Measurements from ENCODE around the gene DLGAP5.
A peak's percentile ranks its signal among the peaks of the same experiment; 100 is the strongest.

Gene DLGAP5

GRCh38 chr14:55129428-55130195 lies 61.8 kb downstream of the DLGAP5 start:
- DNase-seq (ENCODE audit: low spot score), result peak; percentile 82

GRCh38 chr14:55129086-55129427 lies 62.3 kb downstream of the DLGAP5 start, which contains the start of gene LGALS3:
LGALS3 (plus strand) TSS chr14:55129252; CDS start chr14:55137374, 8,122 bp downstream.
- Histone ChIP-seq H3K4me3 (ENCODE audit: severe bottlenecking) (peak within 1 kb of the TSS; percentile 89), H3K36me3 (ENCODE audit: low read depth) (peaks cover 36% of the 10 kb centered on the region), H3K4me1 (ENCODE audit: insufficient read depth, poor library complexity, severe bottlenecking) (peaks cover 38% of the 10 kb centered on the region), H3K9me3 (ENCODE audit: severe bottlenecking) (no peaks in the 10 kb centered on the region), H3K27me3 (ENCODE audit: insufficient read depth, poor library complexity, severe bottlenecking) (no peaks in the 10 kb centered on the region), H3K27ac (ENCODE audit: poor library complexity, severe bottlenecking) (peak within 1 kb of the TSS; percentile 66)
- peak; percentile 77 for ATAC-seq (ENCODE audit: low read depth)
- DNase-seq (ENCODE audit: low spot score), result peak; percentile 83
- no peak for TF ChIP-seq CTCF (IDR thresholded peaks at IDR 0.05; ENCODE audit: poor library complexity, severe bottlenecking)

More at GRCh38 chr14:55129428-55130195, 61.8 kb downstream of the DLGAP5 start:
- peaks cover 42% of the 10 kb centered on the region for H3K36me3 ChIP-seq (ENCODE audit: low read depth)
- peaks cover 38% of the 10 kb centered on the region for H3K4me1 ChIP-seq (ENCODE audit: insufficient read depth, poor library complexity, severe bottlenecking)
- H3K4me3 ChIP-seq (ENCODE audit: severe bottlenecking), result peak overlapping the region; percentile 89
- H3K9me3 ChIP-seq (ENCODE audit: severe bottlenecking), result no peaks in the 10 kb centered on the region
- no peaks in the 10 kb centered on the region for H3K27me3 ChIP-seq (ENCODE audit: insufficient read depth, poor library complexity, severe bottlenecking)
- TF ChIP-seq CTCF (IDR thresholded peaks at IDR 0.05; ENCODE audit: poor library complexity, severe bottlenecking), result no peak
- ATAC-seq (ENCODE audit: low read depth), result peak; percentile 66
- peak overlapping the region; percentile 66 for H3K27ac ChIP-seq (ENCODE audit: poor library complexity, severe bottlenecking)

- no peak for TF ChIP-seq CTCF (IDR thresholded peaks at IDR 0.05; ENCODE audit: poor library complexity, severe bottlenecking)
- Histone ChIP-seq H3K36me3 (ENCODE audit: low read depth) (peaks cover 31% of the 10 kb centered on the region), H3K27ac (ENCODE audit: poor library complexity, severe bottlenecking) (peak overlapping the region; percentile 66), H3K9me3 (ENCODE audit: severe bottlenecking) (no peaks in the 10 kb centered on the region), H3K4me1 (ENCODE audit: insufficient read depth, poor library complexity, severe bottlenecking) (peaks cover 38% of the 10 kb centered on the region), H3K4me3 (ENCODE audit: severe bottlenecking) (peak overlapping the region; percentile 89), H3K27me3 (ENCODE audit: insufficient read depth, poor library complexity, severe bottlenecking) (no peaks in the 10 kb centered on the region)
- DNase-seq (ENCODE audit: low spot score) (no peak), ATAC-seq (ENCODE audit: low read depth) (no peak)
These were observed 62.8 kb downstream of the DLGAP5 start for GRCh38 chr14:55128386-55129085.

GRCh38 chr14:55127460-55127951 lies 63.9 kb downstream of the DLGAP5 start:
- Histone ChIP-seq H3K27me3 (ENCODE audit: insufficient read depth, poor library complexity, severe bottlenecking) (no peaks in the 10 kb centered on the region), H3K9me3 (ENCODE audit: severe bottlenecking) (no peaks in the 10 kb centered on the region), H3K4me1 (ENCODE audit: insufficient read depth, poor library complexity, severe bottlenecking) (peaks cover 43% of the 10 kb centered on the region), H3K27ac (ENCODE audit: poor library complexity, severe bottlenecking) (peak overlapping the region; percentile 66), H3K4me3 (ENCODE audit: severe bottlenecking) (no peak overlapping the region), H3K36me3 (ENCODE audit: low read depth) (peaks cover 21% of the 10 kb centered on the region)
- ATAC-seq (ENCODE audit: low read depth) (peak; percentile 51), DNase-seq (ENCODE audit: low spot score) (no peak)
- no peak for TF ChIP-seq CTCF (IDR thresholded peaks at IDR 0.05; ENCODE audit: poor library complexity, severe bottlenecking)
